Immature natural killer cell (primary cell): ENCODE data around the gene NTN4. TPM values are rescaled to one million over a fixed set of nuclear protein-coding genes. Genes with fewer than 3 reads are reported as not detected.
A peak's percentile ranks its signal among the peaks of the same experiment; 100 is the strongest.
"Not testable (repeated sequence)": the region's sequence is repeated elsewhere in the genome, so short reads cannot be mapped to it uniquely, and the experiment has no call there.

ENCODE experiments used
- DNase-seq, 3 donors: peaks; one replicate each; pipeline ENCODE4 v3.0.0; 2022; ENCODE audit warnings: mixed read lengths in 1 of 3
- H3K27ac Mint-ChIP-seq, 6 donors: one replicate each; pipeline ENCODE4 v1.8.0; 2020; ENCODE audit warnings: mixed read lengths in 6 of 6, mild to moderate bottlenecking in 5 of 6, inconsistent platforms in 4 of 6, moderate library complexity in 3 of 6
- H3K27me3 Mint-ChIP-seq, 3 donors: one replicate each; pipeline ENCODE4 v1.8.0; 2020 to 2021; ENCODE audit warnings: low read depth in 3 of 3, mild to moderate bottlenecking in 3 of 3, mixed read lengths in 3 of 3, moderate library complexity in 3 of 3, inconsistent platforms in 1 of 3
- H3K36me3 Mint-ChIP-seq, 3 donors: one replicate each; pipeline ENCODE4 v1.8.0; 2020; ENCODE audit warnings: mixed read lengths in 3 of 3, inconsistent platforms in 2 of 3, mild to moderate bottlenecking in 2 of 3
- H3K4me1 Mint-ChIP-seq, 2 donors: one replicate each; pipeline ENCODE4 v1.8.0; 2020; ENCODE audit warnings: inconsistent platforms in 2 of 2, mild to moderate bottlenecking in 2 of 2, mixed read lengths in 2 of 2, moderate library complexity in 1 of 2
- H3K4me3 Mint-ChIP-seq, 5 donors: one replicate each; pipeline ENCODE4 v1.8.0; 2020; ENCODE audit warnings: mild to moderate bottlenecking in 5 of 5, mixed read lengths in 5 of 5, inconsistent platforms in 3 of 5, moderate library complexity in 3 of 5
- H3K9me3 Mint-ChIP-seq, 6 donors: one replicate each; pipeline ENCODE4 v1.8.0; 2020; ENCODE audit warnings: mild to moderate bottlenecking in 6 of 6, mixed read lengths in 6 of 6, inconsistent platforms in 4 of 6, moderate library complexity in 3 of 6
- polyA plus RNA-seq, 3 donors: library from polyadenylated mRNA; unstranded; fragments of 300-500 nt; fragmentation: Illumina TruSeq; gene quantifications; one replicate each; pipeline ENCODE4 v1.2.3, GENCODE V29; 2021

Gene NTN4
- polyA plus RNA-seq, 3 donors from 2014 or later = not detected

DNA sequence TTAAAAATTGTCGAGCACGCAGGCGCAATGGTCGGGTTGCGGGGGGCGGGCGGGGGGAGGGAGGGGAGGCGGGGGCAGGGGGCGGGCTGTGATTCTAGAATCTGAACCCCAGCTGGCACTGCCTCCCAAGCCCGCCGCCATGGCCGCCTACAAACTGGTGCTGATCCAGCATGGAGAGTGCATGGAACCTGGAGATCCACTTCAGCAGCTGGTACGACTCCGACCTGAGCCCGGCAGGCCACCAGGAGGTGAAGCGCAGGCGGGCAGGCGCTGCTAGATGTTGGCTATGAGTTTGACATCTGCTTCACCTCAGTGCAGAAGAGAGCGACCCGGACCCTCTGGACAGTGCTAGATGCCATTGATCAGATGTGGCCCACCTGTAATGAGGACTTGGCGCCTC is 118.4 kb downstream of the NTN4 start:
- no peak overlapping the region for H3K27ac Mint-ChIP-seq
- H3K4me3 Mint-ChIP-seq = no peak overlapping the region
- no peaks in the 10 kb centered on the region for H3K4me1 Mint-ChIP-seq
- no peak for DNase-seq
- peaks cover 0 to 2% (median 0%) of the 10 kb centered on the region in 6 donors for H3K9me3 Mint-ChIP-seq
- H3K36me3 Mint-ChIP-seq = peaks cover 0 to 5% (median 0%) of the 10 kb centered on the region in 3 donors
- H3K27me3 Mint-ChIP-seq = peaks cover 0 to 3% (median 2%) of the 10 kb centered on the region in 3 donors

DNA sequence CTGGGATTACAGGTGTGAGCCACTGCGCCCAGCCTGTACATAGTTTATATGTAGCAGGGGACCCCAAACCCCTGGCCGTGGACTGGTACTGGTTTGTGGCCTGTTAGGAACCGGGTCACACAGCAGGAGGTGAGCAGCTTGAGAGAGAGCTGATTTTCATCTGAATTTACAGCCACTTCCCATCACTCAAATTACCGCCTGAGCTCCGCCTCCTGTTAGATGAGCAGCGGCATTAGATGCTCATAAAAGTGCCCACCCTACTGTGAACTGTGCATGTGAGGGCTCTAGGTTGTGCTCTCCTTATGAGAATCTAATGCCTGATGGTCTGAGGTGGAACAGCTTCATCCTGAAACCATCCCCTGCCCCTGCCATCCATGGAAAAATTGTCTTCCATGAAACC is 119.3 kb downstream of the NTN4 start:
- Mint-ChIP-seq H3K27me3 (peaks cover 2 to 3% (median 2%) of the 10 kb centered on the region in 3 donors), H3K4me3 (no peak overlapping the region), H3K36me3 (no peaks in the 10 kb centered on the region), H3K4me1 (no peaks in the 10 kb centered on the region), H3K9me3 (peaks cover 0 to 2% (median 0%) of the 10 kb centered on the region in 6 donors), H3K27ac (no peak overlapping the region)
- no peak for DNase-seq

GRCh38 chr12:95663525-95663924 is 127.0 kb downstream of the NTN4 start:
- H3K36me3 Mint-ChIP-seq = no peaks in the 10 kb centered on the region
- no peak overlapping the region for H3K27ac Mint-ChIP-seq
- peaks cover 0 to 2% (median 0%) of the 10 kb centered on the region in 6 donors for H3K9me3 Mint-ChIP-seq
- DNase-seq = no peak
- H3K4me1 Mint-ChIP-seq = no peaks in the 10 kb centered on the region
- peaks cover 2 to 4% (median 2%) of the 10 kb centered on the region in 3 donors for H3K27me3 Mint-ChIP-seq
- no peak overlapping the region for H3K4me3 Mint-ChIP-seq

DNA sequence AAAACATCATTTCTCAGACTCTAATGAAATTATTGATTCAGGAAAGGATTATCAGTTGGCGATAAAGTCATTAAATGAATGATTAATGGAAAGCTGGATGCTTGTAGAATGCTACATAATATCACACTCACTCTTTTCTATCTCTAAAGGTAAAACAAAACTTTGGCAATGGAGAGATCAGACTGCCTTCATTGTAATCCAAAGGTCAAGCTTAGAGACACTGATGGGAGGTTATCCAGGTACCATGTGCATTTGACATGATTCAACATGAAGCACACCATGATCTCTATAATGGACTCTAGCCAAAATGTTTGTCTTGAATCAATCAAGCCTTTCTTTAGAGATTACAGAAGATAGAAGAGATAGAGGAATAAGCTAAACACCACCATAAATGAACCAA is 129.2 kb downstream of the NTN4 start:
- H3K27ac Mint-ChIP-seq = no peak overlapping the region
- H3K4me3 Mint-ChIP-seq = no peak overlapping the region
- DNase-seq = no peak
- no peaks in the 10 kb centered on the region for H3K36me3 Mint-ChIP-seq
- peaks cover under 1 to 5% (median 4%) of the 10 kb centered on the region in 3 donors for H3K27me3 Mint-ChIP-seq
- H3K4me1 Mint-ChIP-seq = no peaks in the 10 kb centered on the region
- peaks cover 0 to 2% (median 0%) of the 10 kb centered on the region in 6 donors for H3K9me3 Mint-ChIP-seq

DNA sequence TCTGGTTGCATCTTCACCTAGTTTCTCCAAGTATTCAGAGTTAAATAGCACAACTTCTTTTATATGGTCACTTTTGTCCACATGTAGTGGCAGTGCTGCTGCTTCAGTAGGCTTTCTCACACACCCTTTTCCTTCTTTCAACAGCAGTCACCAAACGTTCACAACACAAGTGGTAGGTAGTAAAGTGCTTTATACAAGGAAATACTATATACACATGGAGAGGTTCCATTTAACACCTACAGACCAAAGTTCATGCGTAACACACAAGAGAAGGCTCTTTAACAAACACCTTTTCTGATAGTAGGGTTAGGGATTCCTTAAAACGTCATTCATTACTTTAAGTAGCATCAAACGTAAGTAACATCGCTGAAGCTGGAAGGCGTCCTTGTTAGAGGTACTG is 132.2 kb downstream of the NTN4 start:
- no peak for DNase-seq
- Mint-ChIP-seq H3K36me3 (no peaks in the 10 kb centered on the region), H3K27me3 (peaks cover 3 to 16% (median 6%) of the 10 kb centered on the region in 3 donors), H3K4me3 (no peak overlapping the region), H3K9me3 (peaks cover 0 to 5% (median 2%) of the 10 kb centered on the region in 6 donors), H3K4me1 (no peaks in the 10 kb centered on the region), H3K27ac (no peak overlapping the region)

GRCh38 chr12:95654665-95655064 is 135.9 kb downstream of the NTN4 start:
- DNase-seq, H3K36me3 Mint-ChIP-seq, H3K4me3 Mint-ChIP-seq, H3K4me1 Mint-ChIP-seq, H3K9me3 Mint-ChIP-seq: not testable (repeated sequence)
- peaks cover 3 to 22% (median 4%) of the 10 kb centered on the region in 3 donors for H3K27me3 Mint-ChIP-seq
- H3K27ac Mint-ChIP-seq = peak overlapping the region in 2 of 6 donors; percentile 73 to 77

- Mint-ChIP-seq H3K9me3 (peaks cover 0 to 5% (median 1%) of the 10 kb centered on the region in 6 donors), H3K27me3 (peaks cover 3 to 22% (median 4%) of the 10 kb centered on the region in 3 donors), H3K27ac (peak overlapping the region in 3 of 6 donors; percentile 30 to 77 (median 73)), H3K36me3 (no peaks in the 10 kb centered on the region), H3K4me1 (no peaks in the 10 kb centered on the region), H3K4me3 (no peak overlapping the region)
- no peak for DNase-seq
Measured at GRCh38 chr12:95653771-95654546, 136.6 kb downstream of the NTN4 start.

GRCh38 chr12:95651681-95652080 is 138.9 kb downstream of the NTN4 start:
- Mint-ChIP-seq H3K9me3 (peaks cover 0 to 5% (median 1%) of the 10 kb centered on the region in 6 donors), H3K4me1 (no peaks in the 10 kb centered on the region), H3K27ac (no peak overlapping the region), H3K36me3 (no peaks in the 10 kb centered on the region), H3K4me3 (no peak overlapping the region), H3K27me3 (peaks cover 3 to 20% (median 4%) of the 10 kb centered on the region in 3 donors)
- no peak for DNase-seq

- Mint-ChIP-seq H3K27ac (no peak overlapping the region), H3K9me3 (peaks cover 0 to 2% (median under 1%) of the 10 kb centered on the region in 6 donors), H3K4me3 (no peak overlapping the region), H3K4me1 (no peaks in the 10 kb centered on the region), H3K27me3 (peaks cover 2 to 10% (median 2%) of the 10 kb centered on the region in 3 donors), H3K36me3 (no peaks in the 10 kb centered on the region)
- DNase-seq = no peak
Measured at GRCh38 chr12:95648990-95649791, 141.4 kb downstream of the NTN4 start.

- no peaks in the 10 kb centered on the region for H3K9me3 Mint-ChIP-seq
- H3K36me3 Mint-ChIP-seq = no peaks in the 10 kb centered on the region
- no peak for DNase-seq
- H3K4me3 Mint-ChIP-seq = no peak overlapping the region
- H3K27me3 Mint-ChIP-seq = peaks cover 0 to 3% (median 0%) of the 10 kb centered on the region in 3 donors
- H3K27ac Mint-ChIP-seq = no peak overlapping the region
- peaks cover 0 to 10% of the 10 kb centered on the region in 2 donors for H3K4me1 Mint-ChIP-seq
Measured at GRCh38 chr12:95646781-95647190, 143.8 kb downstream of the NTN4 start.

DNA sequence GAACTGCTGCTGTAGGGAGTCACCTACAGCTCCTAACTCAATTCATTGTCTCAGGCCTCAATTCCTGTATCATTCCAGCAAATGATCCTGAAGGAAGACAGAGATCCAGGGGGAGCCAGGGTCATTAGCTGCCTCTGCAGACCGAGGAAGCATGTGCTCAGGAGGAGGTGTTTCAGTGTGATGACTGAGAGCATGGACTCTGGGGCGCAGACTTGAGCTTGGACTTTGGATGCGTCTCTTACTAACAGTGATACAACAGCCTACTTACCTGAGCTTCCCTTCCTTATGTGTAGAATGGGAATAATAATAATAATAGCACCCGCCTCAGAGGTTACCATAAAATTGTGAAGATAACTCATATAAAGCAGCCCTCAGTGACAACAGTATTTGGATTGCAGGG is 147.3 kb downstream of the NTN4 start:
- Mint-ChIP-seq H3K4me1 (peaks cover 0 to 10% of the 10 kb centered on the region in 2 donors), H3K27me3 (peaks cover 0 to 3% (median 0%) of the 10 kb centered on the region in 3 donors), H3K4me3 (no peak overlapping the region)

DNA sequence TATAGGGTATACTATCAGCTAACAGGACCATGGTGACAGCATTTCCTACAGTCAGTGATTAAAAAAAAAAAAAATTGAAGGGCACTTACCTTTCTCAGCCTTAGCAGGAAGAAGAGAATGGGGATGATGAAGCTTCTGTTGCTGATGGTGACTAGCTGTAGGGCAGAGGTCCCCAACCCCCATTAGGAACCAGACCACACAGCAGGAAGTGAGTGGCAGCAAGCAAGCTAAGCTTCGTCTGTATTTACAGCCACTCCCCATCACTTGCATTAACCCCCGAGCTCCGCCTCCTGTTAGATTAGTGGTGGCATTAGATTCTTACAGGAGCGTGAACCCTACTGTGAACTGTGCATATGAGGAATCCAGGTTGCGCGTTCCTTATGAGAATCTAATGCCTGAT is 148.0 kb downstream of the NTN4 start:
- peak overlapping the region in 3 of 5 donors; percentile 11 to 37 (median 31) for H3K4me3 Mint-ChIP-seq
- peak in 1 of 3 donors; percentile 22 for DNase-seq
- H3K27me3 Mint-ChIP-seq = peaks cover 0 to 3% (median 0%) of the 10 kb centered on the region in 3 donors
- peaks cover 0 to 10% of the 10 kb centered on the region in 2 donors for H3K4me1 Mint-ChIP-seq
- H3K36me3 Mint-ChIP-seq = no peaks in the 10 kb centered on the region
- H3K9me3 Mint-ChIP-seq = no peaks in the 10 kb centered on the region
- H3K27ac Mint-ChIP-seq = no peak overlapping the region

More for the DNA sequence above, 147.3 kb downstream of the NTN4 start:
- Mint-ChIP-seq H3K36me3 (no peaks in the 10 kb centered on the region), H3K9me3 (no peaks in the 10 kb centered on the region), H3K27ac (no peak overlapping the region)
- DNase-seq = no peak

- Mint-ChIP-seq H3K4me3 (no peak overlapping the region), H3K27ac (no peak overlapping the region), H3K36me3 (no peaks in the 10 kb centered on the region), H3K9me3 (no peaks in the 10 kb centered on the region), H3K27me3 (peaks cover 0 to 3% (median 0%) of the 10 kb centered on the region in 3 donors), H3K4me1 (peaks cover 0 to 10% of the 10 kb centered on the region in 2 donors)
- no peak for DNase-seq
Measured at GRCh38 chr12:95641299-95641952, 149.1 kb downstream of the NTN4 start.
